ENCODE data around the gene ACTN1.

GRCh38 chr14:68825729-68826128 lies 153.4 kb downstream of the ACTN1 start:
- TF ChIP-seq EZH2 (IDR thresholded peaks at IDR 0.05; ENCODE audit: borderline replicate concordance) (no peak), CTCF (IDR thresholded peaks at IDR 0.05; ENCODE audit: poor library complexity) (no peak), EZH2phosphoT487 (IDR thresholded peaks at IDR 0.05; ENCODE audit: low read depth, severe bottlenecking, unreplicated experiment) (no peak)

Data from hepatocyte (in vitro differentiated cells).